Measurements from ENCODE around the gene TPD52L2.

GRCh38 chr20:63926298-63926697 lies 61.2 kb downstream of the TPD52L2 start:
- TF ChIP-seq CTCF (IDR thresholded peaks at IDR 0.05): no peak
- no peak for TF ChIP-seq POLR2A (IDR thresholded peaks at IDR 0.05)

Data from testis (tissue), 2 donors.